Astrocyte (in vitro differentiated cells and primary cell): ENCODE data around the gene SGSM2. TPM values are rescaled to one million over a fixed set of nuclear protein-coding genes. Genes with fewer than 3 reads are reported as not detected.
A peak's percentile ranks its signal among the peaks of the same experiment; 100 is the strongest.

Source experiments
- DNase-seq: peaks from one replicate; pipeline ENCODE4 v3.0.0-alpha.2; 2010; ENCODE audit warnings: low read depth
- FAIRE-seq: peaks from 2 replicates; lab custom pipeline; 2011; peaks lifted over from hg19 to GRCh38; lab: Jason Lieb, UNC
- H2AFZ ChIP-seq: 2 replicates; pipeline ENCODE4 v1.6.0; 2012; ENCODE audit warnings: low read depth, low read length, inconsistent platforms
- H3K27ac ChIP-seq: 2 replicates; pipeline ENCODE4 v1.5.1; 2011; ENCODE audit warnings: low read depth, low read length, inconsistent platforms
- H3K27me3 ChIP-seq: 2 replicates; pipeline ENCODE4 v1.6.0; 2011; ENCODE audit warnings: low read length, inconsistent platforms; ENCODE audit not compliant: insufficient read depth
- H3K36me3 ChIP-seq: 2 replicates; pipeline ENCODE4 v1.5.1; 2011; ENCODE audit warnings: low read length, inconsistent platforms; ENCODE audit not compliant: insufficient read depth
- H3K4me1 ChIP-seq: 2 replicates; pipeline ENCODE4 v1.5.1; 2011; ENCODE audit warnings: low read length, inconsistent platforms; ENCODE audit not compliant: insufficient read depth
- H3K4me2 ChIP-seq: 2 replicates; pipeline ENCODE4 v1.6.0; 2012; ENCODE audit warnings: low read length, inconsistent platforms
- H3K4me3 ChIP-seq: 2 replicates; pipeline ENCODE4 v1.5.1; 2011; ENCODE audit warnings: low read depth, mild to moderate bottlenecking, low read length, inconsistent platforms; ENCODE audit not compliant: insufficient read depth
- H3K79me2 ChIP-seq: 2 replicates; pipeline ENCODE4 v1.6.0; 2012; ENCODE audit warnings: mild to moderate bottlenecking, low read length, inconsistent platforms; ENCODE audit not compliant: insufficient read depth
- H3K9ac ChIP-seq: 2 replicates; pipeline ENCODE4 v1.6.0; 2012; ENCODE audit warnings: mild to moderate bottlenecking, low read length, inconsistent platforms
- H3K9me3 ChIP-seq: 2 replicates; pipeline ENCODE4 v1.5.1; 2012; ENCODE audit warnings: low read depth, mild to moderate bottlenecking, low read length, inconsistent platforms; ENCODE audit not compliant: insufficient read depth
- H4K20me1 ChIP-seq: 2 replicates; pipeline ENCODE4 v1.6.0; 2012; ENCODE audit warnings: low read length, inconsistent platforms; ENCODE audit not compliant: insufficient read depth
- H3K27ac Mint-ChIP-seq: one replicate; pipeline ENCODE4 v1.8.0; 2021; ENCODE audit warnings: mild to moderate bottlenecking, mixed read lengths; ENCODE audit not compliant: unreplicated experiment
- H3K27me3 Mint-ChIP-seq: one replicate; pipeline ENCODE4 v1.8.0; 2021; ENCODE audit warnings: low read depth, mixed read lengths; ENCODE audit not compliant: unreplicated experiment
- H3K36me3 Mint-ChIP-seq: one replicate; pipeline ENCODE4 v1.8.0; 2021; ENCODE audit warnings: low read depth, mixed read lengths; ENCODE audit not compliant: unreplicated experiment
- H3K4me1 Mint-ChIP-seq: one replicate; pipeline ENCODE4 v1.8.0; 2021; ENCODE audit warnings: low read depth, mixed read lengths; ENCODE audit not compliant: unreplicated experiment
- H3K4me3 Mint-ChIP-seq: one replicate; pipeline ENCODE4 v1.8.0; 2021; ENCODE audit warnings: mild to moderate bottlenecking, moderate library complexity, mixed read lengths; ENCODE audit not compliant: unreplicated experiment
- H3K9me3 Mint-ChIP-seq: one replicate; pipeline ENCODE4 v1.8.0; 2021; ENCODE audit warnings: mild to moderate bottlenecking, mixed read lengths; ENCODE audit not compliant: unreplicated experiment
- EZH2 ChIP-seq: IDR thresholded peaks from 2 replicates; pipeline ENCODE4 v1.6.1; 2012; ENCODE audit warnings: mild to moderate bottlenecking, low read length, inconsistent platforms; ENCODE audit not compliant: insufficient read depth
- total RNA-seq: library from RNA; stranded (reverse); gene quantifications from 2 replicates; pipeline ENCODE4 v1.2.1, GENCODE V29; 2021
- TF ChIP-seq, protein P1 (sequence below): IDR thresholded peaks from 2 replicates; pipeline ENCODE4 v1.5.1; 2011; ENCODE audit warnings: low read depth, mild to moderate bottlenecking, inconsistent platforms, low read length, moderate library complexity; ENCODE audit not compliant: insufficient read depth

SGSM2 gene
- total RNA-seq, 1 donor from 2014 or later: 62.1 TPM

DNA sequence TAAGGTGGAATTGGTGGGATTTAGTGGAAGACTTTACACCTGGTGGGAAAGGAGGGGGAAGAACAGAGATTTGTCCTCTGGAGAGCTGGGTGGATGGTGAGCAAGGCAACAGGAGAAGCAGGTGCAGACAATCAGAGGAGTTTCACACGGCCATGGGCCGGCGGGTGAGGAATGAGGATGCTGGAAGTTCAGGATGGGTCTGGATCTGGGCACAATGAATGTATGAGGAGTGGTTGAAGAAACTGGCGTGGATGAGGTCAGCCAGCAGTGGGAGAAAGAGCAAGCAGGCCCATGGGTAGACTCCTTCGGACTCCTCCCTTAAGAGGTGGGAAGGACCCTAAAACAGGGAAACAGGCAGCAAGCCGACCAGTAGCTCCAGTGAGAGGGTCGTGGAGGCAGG lies 73.7 kb downstream of the SGSM2 start:
- peaks cover 7% of the 10 kb centered on the region for H3K36me3 Mint-ChIP-seq
- Histone ChIP-seq H3K9ac (no peak overlapping the region), H3K9me3 (no peaks in the 10 kb centered on the region), H2AFZ (no peak overlapping the region), H3K4me2 (no peak overlapping the region), H3K4me1 (peaks cover 24% of the 10 kb centered on the region), H3K27me3 (no peaks in the 10 kb centered on the region), H4K20me1 (no peaks in the 10 kb centered on the region), H3K27ac (no peak overlapping the region), H3K36me3 (peaks cover 5% of the 10 kb centered on the region), H3K79me2 (no peaks in the 10 kb centered on the region), H3K4me3 (no peak overlapping the region)
- no peak overlapping the region for H3K4me3 Mint-ChIP-seq
- H3K27ac Mint-ChIP-seq: no peak overlapping the region
- FAIRE-seq: no peak
- H3K4me1 Mint-ChIP-seq: peaks cover 13% of the 10 kb centered on the region
- DNase-seq: no peak
- H3K9me3 Mint-ChIP-seq: no peaks in the 10 kb centered on the region
- TF ChIP-seq EZH2: no peak
- TF ChIP-seq, protein P1, sequence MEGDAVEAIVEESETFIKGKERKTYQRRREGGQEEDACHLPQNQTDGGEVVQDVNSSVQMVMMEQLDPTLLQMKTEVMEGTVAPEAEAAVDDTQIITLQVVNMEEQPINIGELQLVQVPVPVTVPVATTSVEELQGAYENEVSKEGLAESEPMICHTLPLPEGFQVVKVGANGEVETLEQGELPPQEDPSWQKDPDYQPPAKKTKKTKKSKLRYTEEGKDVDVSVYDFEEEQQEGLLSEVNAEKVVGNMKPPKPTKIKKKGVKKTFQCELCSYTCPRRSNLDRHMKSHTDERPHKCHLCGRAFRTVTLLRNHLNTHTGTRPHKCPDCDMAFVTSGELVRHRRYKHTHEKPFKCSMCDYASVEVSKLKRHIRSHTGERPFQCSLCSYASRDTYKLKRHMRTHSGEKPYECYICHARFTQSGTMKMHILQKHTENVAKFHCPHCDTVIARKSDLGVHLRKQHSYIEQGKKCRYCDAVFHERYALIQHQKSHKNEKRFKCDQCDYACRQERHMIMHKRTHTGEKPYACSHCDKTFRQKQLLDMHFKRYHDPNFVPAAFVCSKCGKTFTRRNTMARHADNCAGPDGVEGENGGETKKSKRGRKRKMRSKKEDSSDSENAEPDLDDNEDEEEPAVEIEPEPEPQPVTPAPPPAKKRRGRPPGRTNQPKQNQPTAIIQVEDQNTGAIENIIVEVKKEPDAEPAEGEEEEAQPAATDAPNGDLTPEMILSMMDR: no peak
- no peaks in the 10 kb centered on the region for H3K27me3 Mint-ChIP-seq

DNA sequence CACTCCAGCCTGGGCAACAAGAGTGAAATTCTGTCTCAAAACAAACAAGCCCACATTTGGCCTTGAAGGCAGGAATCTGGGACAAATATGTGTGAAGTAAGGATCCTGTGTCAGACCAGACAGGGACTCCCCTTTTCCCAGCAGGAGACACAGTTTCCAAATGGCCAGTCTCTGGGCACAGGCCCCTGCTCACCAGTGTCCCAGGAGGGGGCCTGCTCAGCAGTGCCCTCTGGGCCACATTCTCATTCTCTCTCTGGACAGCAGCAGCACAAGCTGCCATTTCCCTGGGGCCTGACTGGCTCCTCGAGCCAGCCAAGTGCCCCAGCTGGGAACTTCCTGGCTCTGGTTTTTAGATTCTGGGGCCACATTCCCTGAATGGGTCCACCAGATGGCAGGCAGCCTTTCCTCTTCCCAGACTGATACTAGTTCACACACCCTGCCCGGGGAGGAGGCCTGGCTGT lies 75.3 kb downstream of the SGSM2 start:
- H3K36me3 ChIP-seq: peaks cover 5% of the 10 kb centered on the region
- Mint-ChIP-seq H3K27me3 (no peaks in the 10 kb centered on the region), H3K27ac (peak overlapping the region; percentile 75), H3K9me3 (no peaks in the 10 kb centered on the region), H3K4me1 (no peaks in the 10 kb centered on the region), H3K4me3 (no peak overlapping the region), H3K36me3 (peaks cover 7% of the 10 kb centered on the region)
- no peak overlapping the region for H3K27ac ChIP-seq
- H4K20me1 ChIP-seq: no peaks in the 10 kb centered on the region
- peak overlapping the region; percentile 35 for H3K9ac ChIP-seq
- H3K27me3 ChIP-seq: no peaks in the 10 kb centered on the region
- DNase-seq (no peak), FAIRE-seq (no peak)
- H3K4me1 ChIP-seq: peaks cover 13% of the 10 kb centered on the region
- no peak overlapping the region for H3K4me3 ChIP-seq
- H3K79me2 ChIP-seq: no peaks in the 10 kb centered on the region
- no peak overlapping the region for H2AFZ ChIP-seq
- H3K9me3 ChIP-seq: no peaks in the 10 kb centered on the region
- TF ChIP-seq EZH2: no peak
- TF ChIP-seq, protein P1: no peak
- H3K4me2 ChIP-seq: no peak overlapping the region

DNA sequence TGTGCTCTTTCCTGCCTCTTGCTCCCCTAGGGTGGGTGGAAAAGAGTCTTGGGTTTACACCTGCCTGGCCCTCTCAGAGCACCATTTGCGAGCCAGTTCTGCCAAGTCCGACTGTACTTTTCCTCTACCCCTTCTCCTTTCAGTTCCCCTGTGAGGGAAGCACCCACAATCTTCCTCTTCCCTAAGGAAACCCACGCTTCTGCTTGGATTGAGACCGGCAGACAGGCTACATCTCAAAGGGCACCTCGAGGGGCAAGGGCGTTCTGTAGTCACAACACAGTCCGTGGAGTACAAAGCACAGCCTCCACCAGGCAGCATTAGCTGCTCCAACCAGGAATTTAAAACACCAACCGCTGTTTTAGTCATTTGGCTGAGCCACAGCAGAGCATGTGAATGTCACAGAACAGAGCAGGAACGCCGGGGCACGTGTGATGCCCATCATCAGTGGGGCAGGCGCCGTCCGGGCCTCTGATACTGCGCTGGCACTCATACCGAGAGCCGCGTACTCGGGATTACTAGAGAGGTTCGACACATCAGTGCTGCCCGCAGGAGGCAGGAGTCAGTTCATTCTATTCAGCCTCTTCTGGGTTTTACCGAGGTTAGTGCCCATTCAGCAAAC lies 77.3 kb downstream of the SGSM2 start:
- Histone ChIP-seq H3K79me2 (no peaks in the 10 kb centered on the region), H3K4me2 (no peak overlapping the region), H3K9ac (no peak overlapping the region), H3K4me3 (no peak overlapping the region), H3K27me3 (no peaks in the 10 kb centered on the region), H3K9me3 (no peaks in the 10 kb centered on the region), H3K36me3 (peaks cover 5% of the 10 kb centered on the region), H3K4me1 (peaks cover 10% of the 10 kb centered on the region), H4K20me1 (no peaks in the 10 kb centered on the region), H3K27ac (no peak overlapping the region), H2AFZ (no peak overlapping the region)
- Mint-ChIP-seq H3K27me3 (no peaks in the 10 kb centered on the region), H3K4me1 (no peaks in the 10 kb centered on the region), H3K27ac (peak overlapping the region; percentile 18), H3K9me3 (no peaks in the 10 kb centered on the region), H3K4me3 (no peak overlapping the region), H3K36me3 (peaks cover 12% of the 10 kb centered on the region)
- TF ChIP-seq EZH2: no peak
- TF ChIP-seq, protein P1: no peak
- no peak for FAIRE-seq
- DNase-seq: no peak
